ENCODE data around the gene SLC44A5.
"Not testable (repeated sequence)": the region's sequence is repeated elsewhere in the genome, so short reads cannot be mapped to it uniquely, and the experiment has no call there.

SLC44A5 gene

GRCh38 chr1:75449998-75450397 is 160.9 kb downstream of the SLC44A5 start:
- DNase-seq (ENCODE audit: low read depth) = no peak

DNA sequence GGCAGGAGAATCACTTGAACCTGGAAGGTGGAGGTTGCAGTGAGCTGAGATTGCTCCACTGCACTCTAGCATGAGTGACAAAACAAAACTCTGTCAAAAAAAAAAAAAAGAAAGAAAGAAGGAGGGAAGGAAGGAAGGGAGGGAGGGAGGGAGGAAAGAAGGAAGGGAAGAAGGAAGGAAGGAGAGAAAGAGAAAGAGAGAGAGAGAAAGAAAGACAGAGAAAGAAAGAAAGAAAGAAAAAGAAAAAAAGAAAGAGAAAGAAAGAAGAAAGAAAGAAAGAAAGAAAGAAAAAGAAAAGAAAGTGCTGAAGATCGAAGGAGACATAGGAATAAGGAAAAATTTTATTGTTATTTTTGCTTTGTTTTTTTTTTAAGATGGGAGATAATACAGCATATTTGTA is 166.7 kb downstream of the SLC44A5 start:
- DNase-seq (ENCODE audit: low read depth) = no peak

- no peak for DNase-seq (ENCODE audit: low read depth)
Measured at GRCh38 chr1:75440274-75440673, 170.6 kb downstream of the SLC44A5 start.

DNA sequence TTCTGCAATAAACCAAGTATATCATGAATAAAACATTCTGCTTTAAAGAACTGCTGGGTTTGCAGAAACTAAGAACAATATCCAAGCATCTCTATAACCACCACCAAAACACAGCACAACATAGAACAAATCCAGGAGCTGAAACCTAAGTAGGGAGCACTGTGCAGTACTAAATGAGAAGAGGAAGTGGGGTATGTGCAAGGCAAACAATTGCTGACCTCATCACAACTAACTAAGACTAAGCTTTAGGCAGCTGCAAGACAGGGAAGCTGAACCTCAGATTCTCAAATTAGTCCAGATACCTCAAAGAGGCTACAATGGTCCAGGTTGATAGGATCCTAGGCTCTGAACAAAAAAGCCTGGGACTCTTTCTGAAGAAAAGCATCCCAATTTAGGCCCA is 172.6 kb downstream of the SLC44A5 start:
- no peak for DNase-seq (ENCODE audit: low read depth)

- no peak for DNase-seq (ENCODE audit: low read depth)
Measured at GRCh38 chr1:75431843-75432242, 179.1 kb downstream of the SLC44A5 start.

DNA sequence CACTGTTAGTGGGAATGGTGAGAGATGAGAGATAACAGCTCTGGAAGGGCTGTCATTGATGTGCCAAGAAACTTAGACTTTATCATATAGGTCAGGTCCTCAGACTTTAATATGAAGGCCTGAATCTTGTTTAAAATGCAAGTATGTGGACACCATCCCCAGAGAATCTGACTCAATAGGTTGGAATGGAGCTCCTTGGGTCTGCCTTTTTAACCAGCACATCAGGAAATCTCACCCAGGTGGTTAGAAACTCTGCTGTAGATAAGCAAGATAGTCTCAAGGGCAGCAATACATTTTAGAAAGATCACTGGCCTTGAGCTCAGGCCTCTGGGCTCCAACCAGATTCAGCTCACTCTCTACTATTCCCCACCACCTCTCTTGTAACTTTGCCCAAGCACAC is 180.4 kb downstream of the SLC44A5 start:
- no peak for DNase-seq (ENCODE audit: low read depth)

GRCh38 chr1:75426688-75427087 is 184.2 kb downstream of the SLC44A5 start:
- DNase-seq (ENCODE audit: low read depth) = no peak

DNA sequence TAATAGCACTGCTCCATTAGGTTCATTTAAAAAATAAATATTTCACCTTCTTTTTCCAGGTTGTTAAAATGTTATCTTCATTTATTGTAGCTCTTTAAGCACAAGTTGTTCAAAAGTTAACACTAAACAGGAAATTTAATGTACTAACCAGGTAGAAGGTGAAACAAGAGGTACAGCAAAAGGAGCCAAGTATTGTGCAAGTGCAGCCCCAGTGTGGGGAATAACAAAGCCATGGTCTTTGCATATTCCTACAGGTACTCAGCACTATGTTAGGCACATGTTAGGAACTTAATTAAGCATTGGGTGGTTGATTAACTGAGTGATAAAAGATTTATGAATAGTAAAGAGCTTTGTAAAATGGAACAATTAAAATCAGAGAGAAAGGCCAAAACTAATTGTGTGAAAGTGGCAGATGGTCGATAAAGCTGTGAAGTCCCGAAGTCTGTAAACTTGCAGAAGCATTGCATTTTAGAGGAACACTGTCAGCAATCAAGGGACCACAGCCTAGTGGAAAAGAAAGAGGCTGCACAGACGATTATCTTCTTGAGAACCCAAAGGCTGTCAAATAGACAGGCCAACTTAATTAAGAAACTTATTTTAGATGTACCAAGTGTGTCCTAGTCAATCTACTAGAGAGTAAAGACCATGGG is 185.8 kb downstream of the SLC44A5 start:
- no peak for DNase-seq (ENCODE audit: low read depth)

DNA sequence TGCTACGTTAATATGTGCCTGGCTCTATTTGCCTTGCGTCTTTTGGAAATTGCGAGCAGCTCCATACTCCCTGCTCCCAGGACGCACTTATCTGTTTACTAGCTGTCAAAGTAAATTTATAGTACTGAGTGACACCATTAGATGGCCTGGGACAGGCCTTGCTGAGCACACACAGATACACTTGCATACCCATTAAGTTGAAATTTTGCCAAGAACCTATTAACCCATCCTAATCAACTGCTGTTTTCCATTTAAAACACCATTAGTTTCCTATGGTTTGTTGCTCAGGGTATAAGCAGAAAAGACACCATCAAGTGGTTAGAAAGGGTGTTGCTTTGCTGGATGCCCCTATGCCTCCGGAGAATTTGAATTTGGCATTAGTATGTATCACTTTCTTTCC is 187.3 kb downstream of the SLC44A5 start:
- no peak for DNase-seq (ENCODE audit: low read depth)

DNA sequence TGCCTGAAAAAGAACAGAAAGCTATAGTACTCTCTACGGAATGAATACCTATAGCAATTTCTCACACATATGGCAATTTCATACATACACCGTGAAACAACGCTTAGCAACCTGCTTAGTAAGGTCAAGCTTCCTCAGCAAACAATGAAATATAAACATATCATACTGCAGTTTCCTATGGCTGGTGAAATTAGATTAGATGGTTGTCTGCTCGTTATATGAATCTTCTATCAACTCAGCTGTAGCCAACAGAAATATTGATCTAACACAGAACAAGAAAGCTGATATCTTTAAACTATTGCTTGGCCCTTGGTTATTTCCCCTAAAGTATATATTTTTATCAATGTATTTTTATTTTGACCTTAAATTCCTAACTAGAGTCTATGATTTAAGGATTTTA is 187.8 kb downstream of the SLC44A5 start:
- DNase-seq (ENCODE audit: low read depth) = no peak

GRCh38 chr1:75421371-75421770 is 189.5 kb downstream of the SLC44A5 start:
- DNase-seq (ENCODE audit: low read depth) = no peak

DNA sequence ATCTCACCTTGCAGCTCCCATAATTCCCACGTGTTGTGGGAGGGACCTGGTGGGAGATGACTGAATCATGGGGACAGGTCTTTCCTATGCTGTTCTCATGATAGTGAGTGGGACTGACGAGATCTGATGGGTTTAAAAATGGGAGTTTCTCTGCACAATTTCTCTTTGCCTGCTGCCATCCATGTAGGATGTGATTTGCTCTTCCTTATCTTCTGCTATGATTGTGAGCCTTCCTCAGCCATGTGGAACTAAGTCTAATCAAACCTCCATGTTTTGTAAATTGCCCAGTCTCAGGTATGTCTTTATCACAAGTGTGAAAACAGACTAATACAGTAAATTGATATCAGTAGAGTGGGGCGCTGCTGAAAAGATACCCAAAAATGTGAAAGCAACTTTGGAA is 195.7 kb downstream of the SLC44A5 start:
- no peak for DNase-seq (ENCODE audit: low read depth)

- DNase-seq (ENCODE audit: low read depth) = no peak
Measured at GRCh38 chr1:75412616-75413015, 198.3 kb downstream of the SLC44A5 start.

DNA sequence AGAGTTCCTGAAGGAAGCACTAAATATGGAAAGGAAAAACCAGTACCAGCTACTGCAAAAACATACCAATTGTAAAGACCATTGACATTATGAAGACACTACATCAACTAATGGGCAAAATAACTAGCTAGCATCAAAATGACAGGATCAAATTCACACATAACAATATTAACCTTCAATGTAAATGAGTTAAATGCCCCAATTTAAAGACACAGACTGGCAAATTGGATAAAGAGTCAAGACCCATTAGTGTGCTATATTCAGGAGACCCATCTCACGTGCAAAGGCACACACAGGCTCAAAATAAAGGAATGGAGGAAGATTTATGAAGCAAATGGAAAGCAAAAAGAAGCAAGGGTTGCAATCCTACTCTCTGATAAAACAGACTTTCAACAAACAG is 206.2 kb downstream of the SLC44A5 start:
- DNase-seq (ENCODE audit: low read depth) = not testable (repeated sequence)

- DNase-seq (ENCODE audit: low read depth) = not testable (repeated sequence)
Measured at GRCh38 chr1:75403147-75403646, 207.7 kb downstream of the SLC44A5 start.

DNA sequence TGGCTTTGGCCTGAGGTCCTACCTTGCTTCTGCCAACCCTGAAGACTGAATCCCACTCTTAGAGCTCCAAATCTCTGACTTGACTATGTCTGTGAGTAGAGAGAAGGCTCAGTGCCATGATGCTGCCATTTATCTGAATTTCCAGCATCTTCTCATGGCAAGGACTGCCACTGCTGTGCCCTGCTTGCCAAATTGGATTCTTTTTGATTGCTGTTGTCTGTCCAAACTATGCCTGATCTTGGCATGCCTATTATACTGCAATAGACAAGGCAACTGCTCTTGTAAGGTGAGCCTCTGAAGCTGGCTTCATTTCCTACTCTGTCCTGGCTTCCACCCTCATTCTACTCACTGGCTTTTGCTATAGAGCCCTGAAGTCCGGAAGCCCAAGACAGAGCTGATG is 210.2 kb downstream of the SLC44A5 start:
- DNase-seq (ENCODE audit: low read depth) = no peak

- DNase-seq (ENCODE audit: low read depth) = no peak
Measured at GRCh38 chr1:75396745-75397144, 214.2 kb downstream of the SLC44A5 start.

DNA sequence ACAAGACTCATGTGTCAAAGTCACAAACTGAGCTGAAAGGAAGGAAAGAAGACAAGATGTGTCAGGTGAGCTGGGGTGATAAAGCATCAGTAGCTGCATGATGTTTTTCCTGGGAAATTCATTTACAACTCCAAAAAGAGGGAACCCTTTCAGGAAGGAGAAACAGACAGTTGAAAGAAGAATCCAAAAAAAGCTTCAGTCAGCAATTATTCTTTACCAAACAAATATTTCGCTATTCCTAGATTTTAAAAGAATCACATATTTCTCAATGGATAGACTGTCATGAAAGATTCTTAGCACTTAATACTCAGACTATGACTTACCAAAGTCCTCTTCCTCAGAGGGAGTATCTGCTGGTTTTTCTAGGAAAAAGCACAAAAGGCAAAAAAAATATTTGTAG is 214.7 kb downstream of the SLC44A5 start:
- DNase-seq (ENCODE audit: low read depth) = no peak

DNA sequence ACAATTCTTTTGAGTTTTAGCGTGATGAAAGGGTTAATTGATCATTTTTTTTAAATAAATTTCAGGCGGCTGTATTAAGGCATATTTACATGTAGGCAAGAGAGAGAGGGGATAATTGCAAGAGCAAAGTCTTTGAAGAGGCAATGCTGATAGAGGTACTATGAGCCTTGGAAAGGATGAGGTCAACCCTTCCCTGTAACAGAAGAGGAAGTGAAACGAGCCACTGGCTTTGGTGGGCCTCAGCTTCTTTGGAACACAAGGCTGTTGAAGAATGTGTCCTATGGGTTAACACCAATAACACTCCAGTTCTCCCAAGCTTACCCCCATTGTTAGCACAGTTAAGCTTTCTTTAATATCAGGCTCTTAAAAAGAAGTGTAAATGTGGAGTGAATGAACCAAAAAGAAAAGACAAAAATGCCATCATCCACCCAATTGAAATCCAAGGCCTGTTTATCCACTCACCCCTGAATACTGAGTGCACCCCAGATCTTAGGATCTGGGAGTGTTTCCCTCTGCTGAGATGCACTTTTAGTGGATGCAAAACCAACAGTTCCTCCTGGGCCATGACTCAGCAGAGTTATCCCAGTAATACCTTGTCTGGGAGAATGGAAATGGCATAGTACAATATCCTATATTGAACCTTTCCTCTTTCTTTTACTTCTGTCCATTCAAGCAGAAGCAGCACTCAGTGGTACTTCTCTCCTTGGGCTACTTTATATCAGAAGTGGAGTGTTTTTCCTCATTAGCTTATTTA is 216.4 kb downstream of the SLC44A5 start:
- no peak for DNase-seq (ENCODE audit: low read depth)

- no peak for DNase-seq (ENCODE audit: low read depth)
Measured at GRCh38 chr1:75392278-75392677, 218.6 kb downstream of the SLC44A5 start.

DNA sequence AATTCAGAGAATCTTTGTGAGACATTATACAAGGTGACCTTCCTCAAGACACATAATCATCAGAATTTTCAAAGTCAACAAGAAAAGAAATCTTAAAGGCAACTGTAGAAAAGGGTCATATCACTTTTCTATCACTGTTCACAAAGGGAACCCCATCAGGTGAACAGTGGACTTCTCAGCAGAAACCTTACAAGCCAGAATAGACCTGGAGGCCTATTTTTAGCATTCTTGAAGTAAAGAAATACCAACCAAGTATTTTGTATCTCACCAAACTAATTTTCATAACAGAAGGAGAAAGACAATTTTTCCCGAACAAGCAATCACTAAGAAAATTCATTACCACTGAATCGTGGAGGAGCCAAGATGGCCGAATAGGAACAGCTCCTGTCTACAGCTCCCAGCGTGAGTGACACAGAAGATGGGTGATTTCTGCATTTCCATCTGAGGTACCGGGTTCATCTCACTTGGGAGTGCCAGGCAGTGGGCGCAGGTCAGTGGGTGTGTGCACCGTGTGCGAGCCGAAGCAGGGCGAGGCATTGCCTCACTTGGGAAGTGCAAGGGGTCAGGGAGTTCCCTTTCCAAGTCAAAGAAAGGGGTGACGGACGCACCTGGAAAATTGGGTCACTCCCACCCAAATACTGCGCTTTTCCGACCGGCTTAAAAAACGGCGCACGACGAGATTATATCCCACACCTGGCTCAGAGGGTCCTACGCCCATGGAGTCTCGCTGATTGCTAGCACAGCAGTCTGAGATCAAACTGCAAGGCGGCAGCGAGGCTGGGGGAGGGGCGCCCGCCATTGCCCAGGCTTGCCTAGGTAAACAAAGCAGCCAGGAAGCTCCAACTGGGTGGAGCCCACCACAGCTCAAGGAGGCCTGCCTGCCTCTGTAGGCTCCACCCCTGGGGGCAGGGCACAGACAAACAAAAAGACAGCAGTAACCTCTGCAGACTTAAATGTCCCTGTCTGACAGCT is 235.2 kb downstream of the SLC44A5 start:
- DNase-seq (ENCODE audit: low read depth) = not testable (repeated sequence)

GRCh38 chr1:75373542-75374159 is 237.3 kb downstream of the SLC44A5 start:
- no peak for DNase-seq (ENCODE audit: low read depth)
